ENCODE results near the gene ITM2C. TPM values are rescaled to one million over a fixed set of nuclear protein-coding genes. Genes with fewer than 3 reads are reported as not detected.

The ITM2C gene
- polyA plus RNA-seq, 1 donor (not counting 4 experiments of a cell fraction or from before 2014, with no cell fraction given), result 55.0 TPM

DNA sequence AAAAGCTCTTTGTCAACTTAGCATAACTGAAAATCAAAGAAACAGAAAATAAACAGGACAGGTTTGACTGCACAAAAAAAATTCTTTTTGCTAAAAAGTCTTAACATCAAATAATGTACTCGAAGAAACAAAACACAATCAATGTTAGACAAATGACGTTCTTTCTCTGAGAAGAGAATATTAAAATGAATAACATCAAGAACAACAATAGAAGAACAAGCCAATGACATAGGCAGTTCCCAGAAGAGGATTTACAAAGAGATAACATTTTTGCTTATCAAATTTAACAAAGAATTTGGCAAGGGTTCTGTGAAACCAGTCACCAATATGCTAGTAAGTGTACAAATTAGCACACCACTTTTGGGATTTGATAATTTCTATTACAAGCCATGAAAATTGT is 54.5 kb downstream of the ITM2C start:
- Histone ChIP-seq H3K27me3 (ENCODE audit: control insufficient read depth, extremely low read depth, insufficient read depth, low read length) (no peaks in the 10 kb centered on the region), H3K4me1 (ENCODE audit: control insufficient read depth, extremely low read depth, insufficient read depth, low read length) (no peaks in the 10 kb centered on the region), H3K9me1 (ENCODE audit: control insufficient read depth, extremely low read depth, insufficient read depth, low read length) (no peaks in the 10 kb centered on the region), H3K36me3 (ENCODE audit: control insufficient read depth in 2 of 2, extremely low read depth in 1 of 2, insufficient read depth in 2 of 2, low read length in 2 of 2) (no peaks in the 10 kb centered on the region), H2AFZ (ENCODE audit: control insufficient read depth, low read length) (no peak overlapping the region), H3K4me2 (ENCODE audit: control insufficient read depth, extremely low read depth, insufficient read depth, low read depth, low read length) (no peak overlapping the region), H3K9me3 (ENCODE audit: control insufficient read depth, low read depth, low read length) (no peaks in the 10 kb centered on the region), H3K79me2 (ENCODE audit: control insufficient read depth, insufficient read depth, low read length) (no peaks in the 10 kb centered on the region), H3K27ac (ENCODE audit: control insufficient read depth, insufficient read depth, low read length) (no peak overlapping the region), H4K20me1 (ENCODE audit: control insufficient read depth, extremely low read depth, insufficient read depth, low read length) (no peaks in the 10 kb centered on the region), H3K9ac (ENCODE audit: control insufficient read depth, extremely low read depth, insufficient read depth, low read length) (no peak overlapping the region), H3K4me3 (ENCODE audit: control insufficient read depth in 2 of 3, extremely low read depth in 1 of 3, insufficient read depth in 2 of 3, low read depth in 1 of 3, low read length in 3 of 3) (no peak overlapping the region)
- no peak for DNase-seq (ENCODE audit: low read depth, low spot score)
- no peak for FAIRE-seq
- no peak for TF ChIP-seq CTCF (optimal IDR thresholded peaks at IDR 0.05 in 1 of 3, IDR thresholded peaks at IDR 0.05 in 1 of 3, conservative IDR thresholded peaks at IDR 0.05 in 1 of 3; ENCODE audit: extremely low read depth in 1 of 3, insufficient read depth in 2 of 3, low read length in 3 of 3)
- no peak for TF ChIP-seq EZH2 (IDR thresholded peaks at IDR 0.05; ENCODE audit: low read length)
- dilution Hi-C loops (cut with MboI; ENCODE audit: extremely low pct_ligation_motif_present, low sequenced_read_pairs), result no loop called here

- no peak overlapping the region for H3K9ac ChIP-seq (ENCODE audit: control insufficient read depth, extremely low read depth, insufficient read depth, low read length)
- FAIRE-seq (no peak), DNase-seq (ENCODE audit: low read depth, low spot score) (no peak)
- H2AFZ ChIP-seq (ENCODE audit: control insufficient read depth, low read length), result no peak overlapping the region
- no peaks in the 10 kb centered on the region for H3K36me3 ChIP-seq (ENCODE audit: control insufficient read depth in 2 of 2, extremely low read depth in 1 of 2, insufficient read depth in 2 of 2, low read length in 2 of 2)
- H3K27ac ChIP-seq (ENCODE audit: control insufficient read depth, insufficient read depth, low read length), result no peak overlapping the region
- dilution Hi-C loops (cut with MboI; ENCODE audit: extremely low pct_ligation_motif_present, low sequenced_read_pairs), result no loop called here
- H3K4me2 ChIP-seq (ENCODE audit: control insufficient read depth, extremely low read depth, insufficient read depth, low read depth, low read length), result no peak overlapping the region
- TF ChIP-seq EZH2 (IDR thresholded peaks at IDR 0.05; ENCODE audit: low read length) (no peak), CTCF (optimal IDR thresholded peaks at IDR 0.05 in 1 of 3, IDR thresholded peaks at IDR 0.05 in 1 of 3, conservative IDR thresholded peaks at IDR 0.05 in 1 of 3; ENCODE audit: extremely low read depth in 1 of 3, insufficient read depth in 2 of 3, low read length in 3 of 3) (no peak)
- no peaks in the 10 kb centered on the region for H4K20me1 ChIP-seq (ENCODE audit: control insufficient read depth, extremely low read depth, insufficient read depth, low read length)
- H3K79me2 ChIP-seq (ENCODE audit: control insufficient read depth, insufficient read depth, low read length), result no peaks in the 10 kb centered on the region
- no peaks in the 10 kb centered on the region for H3K4me1 ChIP-seq (ENCODE audit: control insufficient read depth, extremely low read depth, insufficient read depth, low read length)
- no peaks in the 10 kb centered on the region for H3K9me1 ChIP-seq (ENCODE audit: control insufficient read depth, extremely low read depth, insufficient read depth, low read length)
- H3K9me3 ChIP-seq (ENCODE audit: control insufficient read depth, low read depth, low read length), result no peaks in the 10 kb centered on the region
- no peak overlapping the region for H3K4me3 ChIP-seq (ENCODE audit: control insufficient read depth in 2 of 3, extremely low read depth in 1 of 3, insufficient read depth in 2 of 3, low read depth in 1 of 3, low read length in 3 of 3)
- no peaks in the 10 kb centered on the region for H3K27me3 ChIP-seq (ENCODE audit: control insufficient read depth, extremely low read depth, insufficient read depth, low read length)
Measured at GRCh38 chr2:230919681-230920080, 54.9 kb downstream of the ITM2C start.
